GM12864 (cell line): ENCODE measurements around the gene PCNX4.
A peak's percentile ranks its signal among the peaks of the same experiment; 100 is the strongest.

ENCODE experiments used
- DNase-seq: peaks from one replicate; pipeline ENCODE4 v3.0.0-alpha.2; 2011; ENCODE audit warnings: low read depth
- H3K4me3 ChIP-seq: 2 replicates; pipeline ENCODE4 v1.5.1; 2011; ENCODE audit warnings: mild to moderate bottlenecking, low read depth, low read length, control low read depth
- TF ChIP-seq, protein P1 (sequence below): IDR thresholded peaks from 2 replicates; pipeline ENCODE4 v1.5.1; 2011; ENCODE audit warnings: low read depth, mild to moderate bottlenecking, moderate library complexity, low read length, control low read depth, inconsistent platforms; ENCODE audit errors: missing control alignments

PCNX4 gene

GRCh38 chr14:60079723-60080122 lies 12.0 kb upstream of the PCNX4 start:
- no peak for DNase-seq
- TF ChIP-seq, protein P1, sequence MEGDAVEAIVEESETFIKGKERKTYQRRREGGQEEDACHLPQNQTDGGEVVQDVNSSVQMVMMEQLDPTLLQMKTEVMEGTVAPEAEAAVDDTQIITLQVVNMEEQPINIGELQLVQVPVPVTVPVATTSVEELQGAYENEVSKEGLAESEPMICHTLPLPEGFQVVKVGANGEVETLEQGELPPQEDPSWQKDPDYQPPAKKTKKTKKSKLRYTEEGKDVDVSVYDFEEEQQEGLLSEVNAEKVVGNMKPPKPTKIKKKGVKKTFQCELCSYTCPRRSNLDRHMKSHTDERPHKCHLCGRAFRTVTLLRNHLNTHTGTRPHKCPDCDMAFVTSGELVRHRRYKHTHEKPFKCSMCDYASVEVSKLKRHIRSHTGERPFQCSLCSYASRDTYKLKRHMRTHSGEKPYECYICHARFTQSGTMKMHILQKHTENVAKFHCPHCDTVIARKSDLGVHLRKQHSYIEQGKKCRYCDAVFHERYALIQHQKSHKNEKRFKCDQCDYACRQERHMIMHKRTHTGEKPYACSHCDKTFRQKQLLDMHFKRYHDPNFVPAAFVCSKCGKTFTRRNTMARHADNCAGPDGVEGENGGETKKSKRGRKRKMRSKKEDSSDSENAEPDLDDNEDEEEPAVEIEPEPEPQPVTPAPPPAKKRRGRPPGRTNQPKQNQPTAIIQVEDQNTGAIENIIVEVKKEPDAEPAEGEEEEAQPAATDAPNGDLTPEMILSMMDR: no peak

DNA sequence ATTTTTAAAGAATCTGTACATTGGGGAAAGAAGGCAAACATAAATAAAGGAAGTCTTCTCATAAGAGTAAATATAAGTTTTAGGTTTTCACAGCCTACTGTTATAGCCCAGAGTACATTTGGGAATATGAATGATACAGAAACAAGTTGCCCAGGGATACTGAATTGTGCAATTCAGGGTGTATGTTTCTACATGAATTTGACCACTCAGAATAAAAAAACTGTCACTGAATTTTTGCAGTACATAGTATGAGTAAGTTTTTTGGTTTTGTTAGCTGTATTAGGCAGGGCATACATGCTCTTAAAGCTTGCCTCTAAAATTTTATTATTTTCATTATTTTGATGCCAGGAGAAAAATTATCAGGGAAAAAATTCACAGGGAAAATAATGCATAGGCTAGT lies 6.6 kb upstream of the PCNX4 start:
- H3K4me3 ChIP-seq: no peak overlapping the region
- TF ChIP-seq, protein P1: no peak
- DNase-seq: no peak

More at GRCh38 chr14:60079723-60080122, 12.0 kb upstream of the PCNX4 start:
- H3K4me3 ChIP-seq: no peak overlapping the region

- TF ChIP-seq, protein P1: no peak
Observed at GRCh38 chr14:60085693-60086092, 6.0 kb upstream of the PCNX4 start.

DNA sequence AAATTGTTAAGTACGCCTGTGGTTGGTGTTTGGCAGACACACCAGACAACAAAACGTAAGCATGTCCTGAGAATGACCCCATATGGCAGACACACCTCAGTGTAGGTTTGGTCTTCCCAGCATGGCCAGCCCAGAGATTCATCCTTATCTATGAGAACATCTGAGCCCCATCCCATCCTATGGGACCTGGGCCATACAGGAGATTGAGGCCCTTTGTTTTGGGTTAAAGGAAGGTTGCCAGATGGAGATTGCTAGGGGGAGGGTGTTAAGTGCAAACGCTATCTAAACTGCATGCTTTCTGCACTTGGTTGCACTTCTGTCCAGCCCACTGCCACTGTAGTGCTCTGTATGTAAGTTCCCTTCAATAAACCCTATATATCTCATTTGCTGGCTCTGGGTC lies 4.1 kb upstream of the PCNX4 start:
- DNase-seq: no peak
- TF ChIP-seq, protein P1: no peak
- no peak overlapping the region for H3K4me3 ChIP-seq

More at GRCh38 chr14:60085693-60086092, 6.0 kb upstream of the PCNX4 start:
- no peak overlapping the region for H3K4me3 ChIP-seq
- no peak for DNase-seq

DNA sequence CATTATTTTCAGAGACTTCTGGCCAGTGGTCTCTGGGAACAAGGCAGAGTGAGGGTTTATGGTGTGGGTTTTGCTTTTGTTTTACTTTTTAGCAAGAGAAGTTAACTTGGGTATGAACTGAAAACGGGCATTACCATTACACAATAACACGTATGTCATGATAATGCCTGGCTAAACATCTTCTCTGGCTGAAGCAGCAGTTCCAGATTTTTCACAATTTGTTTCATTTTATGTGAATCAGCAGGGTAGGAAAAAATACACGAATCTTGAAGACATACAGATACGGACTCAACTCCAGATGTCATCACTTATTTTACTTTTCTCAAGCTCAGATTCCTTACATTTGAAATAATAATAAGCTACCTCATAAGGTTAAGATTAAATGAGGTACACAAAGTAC lies 2.5 kb upstream of the PCNX4 start:
- TF ChIP-seq, protein P1: no peak
- no peak for DNase-seq
- H3K4me3 ChIP-seq: no peak overlapping the region

GRCh38 chr14:60090864-60091519 lies 731 bp upstream of the PCNX4 start:
- TF ChIP-seq, protein P1: no peak
- DNase-seq: no peak
- peak overlapping the region; percentile 62 for H3K4me3 ChIP-seq

DNA sequence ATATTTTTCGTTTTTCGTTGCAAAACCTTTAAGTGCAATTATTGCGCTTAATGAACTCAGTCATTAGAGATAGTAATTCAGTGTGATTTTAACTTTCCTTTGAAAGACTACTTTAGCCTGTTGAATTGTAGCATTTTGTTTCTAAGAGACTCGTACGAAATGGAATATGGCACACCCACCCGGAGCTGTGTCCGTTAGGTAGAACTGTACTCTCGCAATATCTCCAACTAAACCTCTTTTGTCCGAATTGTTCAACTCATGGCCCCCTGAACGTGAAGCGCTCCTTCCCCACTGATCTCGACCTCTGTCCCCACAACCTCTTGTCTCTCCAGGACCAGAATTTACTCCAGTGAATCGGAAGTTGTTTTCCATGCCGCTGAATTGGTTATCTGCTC lies 800 bp downstream of the PCNX4 start:
- no peak for DNase-seq
- TF ChIP-seq, protein P1: no peak
- peak overlapping the region; percentile 62 for H3K4me3 ChIP-seq
